K562 (cell line): ENCODE data around the gene PDZD8. TPM values are rescaled to one million over a fixed set of nuclear protein-coding genes. Genes with fewer than 3 reads are reported as not detected.
A peak's percentile ranks its signal among the peaks of the same experiment; 100 is the strongest.

Experiments used
- ATAC-seq: fragments of 200-7000 bp; cut with Tn5 transposase; 3 replicates; pipeline ENCODE4 v1.9.1; 2020; ENCODE audit warnings: moderate library complexity
- BruUV-seq: library from RNA; stranded (reverse); fragments of 400-500 nt; replicated peaks from 2 replicates; lab custom pipeline; 2021; lab: Mats Ljungman, UMichigan
- CTCF ChIA-PET: fragments of 300-600 bp; formaldehyde crosslinking; extraction: SDS; loops from one replicate; lab custom pipeline; 2021; ENCODE audit warnings: low intra/inter-chr PET ratio; lab: Yijun Ruan, JAX
- POLR2A ChIA-PET: fragments of 300-600, 350-650 bp; sonication (Branson Sonifier 250); formaldehyde crosslinking; extraction: SDS; loops from one replicate; lab custom pipeline; 2021; ENCODE audit warnings: antibody characterized with exemption, inconsistent platforms; lab: Yijun Ruan, JAX
- DNase-seq, 4 experiments: peaks; one replicate each; pipeline versions ENCODE4 v3.0.0 to v3.0.0-alpha.2; 2011 to 2018; ENCODE audit warnings: low spot score in 3 of 4, mixed read lengths in 3 of 4; ENCODE audit errors: extremely low read depth in 1 of 4
- FAIRE-seq: peaks from 2 replicates; lab custom pipeline; 2011; peaks lifted over from hg19 to GRCh38; lab: Jason Lieb, UNC
- H2AFZ ChIP-seq: 2 replicates; pipeline ENCODE4 v1.6.0; 2011; ENCODE audit warnings: low read depth, low read length, control low read depth, inconsistent platforms
- H3K27ac ChIP-seq: fragments of 200-600 bp; 3 replicates; pipeline ENCODE4 v1.8.0; 2011; ENCODE audit warnings: low read depth, mild to moderate bottlenecking, control low read depth, inconsistent platforms, low read length, moderate library complexity, mixed read lengths; ENCODE audit errors: extremely low read depth
- H3K27me3 ChIP-seq, 2 experiments: fragments of 300-600 bp in 1 of 2; 2 replicates in 1 of 2; 3 replicates in 1 of 2; pipeline versions ENCODE4 v1.6.0 to v1.8.0; 2011; ENCODE audit warnings: inconsistent platforms in 2 of 2, low read length in 2 of 2, mild to moderate bottlenecking in 1 of 2, mixed read lengths in 1 of 2, moderate library complexity in 1 of 2; ENCODE audit not compliant: control insufficient read depth in 2 of 2, insufficient read depth in 2 of 2
- H3K36me3 ChIP-seq: fragments of 300-600 bp; 3 replicates; pipeline ENCODE4 v1.8.0; 2011; ENCODE audit warnings: mild to moderate bottlenecking, low read length, inconsistent platforms; ENCODE audit not compliant: control insufficient read depth, insufficient read depth
- H3K4me1 ChIP-seq, 2 experiments: fragments of 200-600 bp in 1 of 2; replicated peaks in 1 of 2; 2 replicates in 1 of 2; 3 replicates in 1 of 2; pipeline versions ENCODE4 v1.5.1 to v1.8.0; 2011; ENCODE audit warnings: inconsistent platforms in 2 of 2, low read length in 2 of 2, mild to moderate bottlenecking in 1 of 2, mixed read lengths in 1 of 2, moderate library complexity in 1 of 2; ENCODE audit not compliant: control insufficient read depth in 2 of 2, insufficient read depth in 2 of 2
- H3K4me2 ChIP-seq: 2 replicates; pipeline ENCODE4 v1.6.1; 2011; ENCODE audit warnings: low read length, control low read depth, inconsistent platforms, mixed read lengths; ENCODE audit not compliant: insufficient read depth
- H3K4me3 ChIP-seq: fragments of 200-600 bp; sonication (generic), shearing (Covaris generic); 2 replicates; pipeline ENCODE4 v1.5.1; 2016; ENCODE audit warnings: control low read depth, inconsistent platforms
- H3K79me2 ChIP-seq: fragments of 200-600 bp; 3 replicates; pipeline ENCODE4 v1.8.0; 2011; ENCODE audit warnings: low read length, inconsistent platforms; ENCODE audit not compliant: control insufficient read depth, insufficient read depth
- H3K9ac ChIP-seq, 2 experiments: 2 replicates each; pipeline versions ENCODE4 v1.6.0 to v1.6.1; 2011; ENCODE audit warnings: low read depth in 2 of 2, low read length in 2 of 2, control low read depth in 1 of 2, inconsistent platforms in 1 of 2, mild to moderate bottlenecking in 1 of 2, mixed read lengths in 1 of 2; ENCODE audit not compliant: insufficient read depth in 1 of 2
- H3K9me1 ChIP-seq: one replicate; pipeline ENCODE4 v1.6.0; 2011; ENCODE audit warnings: inconsistent platforms, mild to moderate bottlenecking, low read length, moderate library complexity; ENCODE audit not compliant: control insufficient read depth, insufficient read depth
- H3K9me3 ChIP-seq: replicated peaks from 2 replicates; pipeline ENCODE4 v1.5.1; 2011; ENCODE audit warnings: low read depth, low read length, inconsistent platforms; ENCODE audit not compliant: control insufficient read depth, insufficient read depth
- H4K20me1 ChIP-seq: replicated peaks from 2 replicates; pipeline ENCODE4 v1.6.1; 2011; ENCODE audit warnings: low read length, inconsistent platforms, mixed read lengths; ENCODE audit not compliant: control insufficient read depth, insufficient read depth
- CEBPB ChIP-seq: fragments of 450-650 bp; IDR thresholded peaks from 2 replicates; pipeline ENCODE4 v1.6.1; 2016; ENCODE audit warnings: missing genetic modification characterization, missing compliant biosample characterization
- CREM ChIP-seq: IDR thresholded peaks from 2 replicates; pipeline ENCODE4 v1.6.1; 2014; ENCODE audit warnings: antibody characterized with exemption, low read depth
- HBP1 ChIP-seq: fragments of 450-650 bp; formaldehyde crosslinking; IDR thresholded peaks from 2 replicates; pipeline ENCODE4 v1.4.0; 2022; ENCODE audit warnings: missing genetic modification characterization
- HNRNPK ChIP-seq: fragments of 200-400 bp; formaldehyde crosslinking; IDR thresholded peaks from one replicate; pipeline ENCODE4 v1.6.1; 2018; ENCODE audit warnings: mild to moderate bottlenecking, low read depth, low read length; ENCODE audit not compliant: poor library complexity, severe bottlenecking
- IFI16 ChIP-seq: fragments of 250-450 bp; sonication (Bioruptor Pico); IDR thresholded peaks from 2 replicates; pipeline ENCODE4 v2.1.2; 2022; ENCODE audit warnings: mild to moderate bottlenecking, inconsistent platforms
- L3MBTL2 ChIP-seq: fragments of 450-650 bp; IDR thresholded peaks from 2 replicates; pipeline ENCODE4 v1.6.1; 2016; ENCODE audit warnings: mild to moderate bottlenecking, moderate library complexity
- MAZ ChIP-seq, 2 experiments: fragments of 450-650 bp in 1 of 2; sonication (generic) in 1 of 2; formaldehyde crosslinking; IDR thresholded peaks in 1 of 2; conservative IDR thresholded peaks in 1 of 2; 2 replicates each; pipeline versions ENCODE4 v1.4.0 to v1.5.0; 2020; ENCODE audit warnings: mild to moderate bottlenecking in 1 of 2, missing genetic modification reagents in 1 of 2
- NELFE ChIP-seq: IDR thresholded peaks from 2 replicates; pipeline ENCODE4 v1.6.1; 2011; ENCODE audit warnings: mild to moderate bottlenecking; ENCODE audit not compliant: insufficient read depth, insufficient read length
- NFIC ChIP-seq: fragments of 450-650 bp; IDR thresholded peaks from 2 replicates; pipeline ENCODE4 v1.6.1; 2017; ENCODE audit warnings: mild to moderate bottlenecking, inconsistent platforms
- NFRKB ChIP-seq: fragments of 450-650 bp; IDR thresholded peaks from 2 replicates; pipeline ENCODE4 v1.6.1; 2016; ENCODE audit warnings: low read depth
- PATZ1 ChIP-seq: fragments of 250-450 bp; sonication (Bioruptor Pico); IDR thresholded peaks from 2 replicates; pipeline ENCODE4 v1.5.0; 2020; ENCODE audit warnings: mild to moderate bottlenecking, borderline replicate concordance
- PHF8 ChIP-seq: fragments of 200-600 bp; sonication (generic); IDR thresholded peaks from 2 replicates; pipeline ENCODE4 v1.6.1; 2012; ENCODE audit warnings: mixed run types, mild to moderate bottlenecking, inconsistent platforms, low read length, moderate library complexity, borderline replicate concordance
- SP2 ChIP-seq: IDR thresholded peaks from 2 replicates; pipeline ENCODE4 v1.6.1; 2011; ENCODE audit warnings: mild to moderate bottlenecking, low read depth, low read length, moderate library complexity; ENCODE audit not compliant: poor library complexity, severe bottlenecking; ENCODE audit errors: extremely low read depth
- TAL1 ChIP-seq: fragments of 450-650 bp; IDR thresholded peaks from 2 replicates; pipeline ENCODE4 v1.6.1; 2016; ENCODE audit warnings: mild to moderate bottlenecking
- THAP7 ChIP-seq: fragments of 250-450 bp; sonication (Bioruptor Pico); IDR thresholded peaks from 2 replicates; pipeline ENCODE4 v1.5.0; 2021
- XRCC5 ChIP-seq: fragments of 200-400 bp; formaldehyde crosslinking; IDR thresholded peaks from 2 replicates; pipeline ENCODE4 v1.6.1; 2017; ENCODE audit warnings: low read depth, mild to moderate bottlenecking, low read length
- ZNF121 ChIP-seq: sonication (generic); formaldehyde crosslinking; conservative IDR thresholded peaks from 2 replicates; pipeline ENCODE4 v1.8.0; 2022; ENCODE audit warnings: missing genetic modification reagents
- ZNF134 ChIP-seq: fragments of 250-450 bp; sonication (Bioruptor Pico); conservative IDR thresholded peaks from 2 replicates; pipeline ENCODE4 v1.4.0; 2020
- ZNF696 ChIP-seq: fragments of 250-450 bp; sonication (Bioruptor Pico); conservative IDR thresholded peaks from 2 replicates; pipeline ENCODE4 v1.4.0; 2020; ENCODE audit warnings: mild to moderate bottlenecking, moderate library complexity
- WGBS: fragments of 100-300 bp; shearing (Covaris generic); methylation state at CpG from one replicate; pipeline ENCODE4 v1.1.6; 2016; ENCODE audit warnings: low coverage, mixed read lengths; ENCODE audit not compliant: insufficient coverage; ENCODE audit errors: missing lambda C conversion rate; 5-methylcytosine and 5-hydroxymethylcytosine counted together
- in situ Hi-C: fragments of 300-500 bp; cut with MboI; formaldehyde crosslinking; loops from 4 replicates; pipeline ENCODE4 v1.15.0; 2018; ENCODE audit warnings: inconsistent platforms, mixed read lengths
- intact Hi-C: fragments of 100-400 bp; cut with micrococcal nuclease; formaldehyde crosslinking; loops from 2 replicates; pipeline ENCODE4 v1.14.2; 2022
- polyA plus RNA-seq, 8 experiments: library from polyadenylated mRNA; depleted of rRNA in 4 of 8; stranded (reverse) in 5 of 8; unstranded in 3 of 8; fragments of >200 nt; fragmentation: Nextera tagmentation in 2 of 8; fragmentation: Illumina TruSeq in 1 of 8; extraction: Ambion mirVana in 2 of 8; extraction: Trizol in 1 of 8; gene quantifications; 2 replicates each; pipeline versions ENCODE4 v1.2.1 to v1.2.3, GENCODE V29; 2011 to 2014; ENCODE audit warnings: inconsistent platforms in 1 of 8, missing spikeins in 1 of 8
- total RNA-seq, 7 experiments: library from RNA; depleted of rRNA in 6 of 7; stranded (reverse); fragments of >200 nt in 6 of 7; fragmentation: Illumina TruSeq in 2 of 7; extraction: Trizol in 2 of 7; gene quantifications; 2 replicates each; pipeline versions ENCODE4 v1.2.1 to v1.2.3, GENCODE V29; 2011 to 2021; ENCODE audit warnings: low replicate concordance in 1 of 7

The PDZD8 gene
- total and polyA plus RNA-seq, 9 of the 15 experiments (the other 6 are each of a cell fraction or from before 2014, with no cell fraction given): 5.5 to 53.4 (median 36.8) TPM

- TF ChIP-seq THAP7 (CRISPR knock-in tag) (no peak), L3MBTL2 (peak; percentile 67; the same call in 1 of the 2 replicates)
Observed at GRCh38 chr10:117264782-117265181, 110.5 kb downstream of the PDZD8 start (continued).

- no peaks in the 10 kb centered on the region for H3K36me3 ChIP-seq
- no peak overlapping the region for H3K4me2 ChIP-seq
- H4K20me1 ChIP-seq: no peaks in the 10 kb centered on the region
- DNase-seq: peak in 2 of 4 experiments; percentile 10 to 59
- no peaks in the 10 kb centered on the region for H3K9me1 ChIP-seq
- H3K27ac ChIP-seq: no peak overlapping the region
- in situ Hi-C loops: no loop called here
- H3K27me3 ChIP-seq: peaks cover 8 to 21% of the 10 kb centered on the region in 2 experiments; a peak in 3 of 5 replicates
- H3K4me1 ChIP-seq: peaks cover 5 to 21% of the 10 kb centered on the region in 2 experiments; a peak in 3 of 5 replicates
- peak; percentile 81 for ATAC-seq
- H3K9me3 ChIP-seq: no peaks in the 10 kb centered on the region
- WGBS: 21% methylated on average over 6 of the region's 7 CpGs
- ChIA-PET CTCF (interaction anchor here (0.6 kb wide), 1 partner anchor 83 kb away, joined by 3 read pairs; no protein-coding TSS in a partner anchor), POLR2A (interaction anchor here (1.1 to 1.6 kb wide), 2 partner anchors 9 to 17 kb away, joined by 4 to 5 read pairs; no protein-coding TSS in a partner anchor)
- intact Hi-C loops: no loop called here
- H3K79me2 ChIP-seq: no peaks in the 10 kb centered on the region
- no peak overlapping the region for H3K4me3 ChIP-seq
- peak overlapping the region in 1 of 2 experiments; percentile 64; a peak in 1 of 4 replicates for H3K9ac ChIP-seq
- BruUV-seq: no TSS peak
- no peak for FAIRE-seq
- no peak overlapping the region for H2AFZ ChIP-seq
- no peak for TF ChIP-seq PHF8
- TF ChIP-seq PATZ1 (CRISPR knock-in tag): no peak
- TF ChIP-seq CREM: no peak
- TF ChIP-seq IFI16 (CRISPR knock-in tag): no peak
- no peak for TF ChIP-seq HBP1 (CRISPR knock-in tag)
- peak; percentile 83 for TF ChIP-seq TAL1
- no peak for TF ChIP-seq HNRNPK
- no peak for TF ChIP-seq ZNF121 (CRISPR knock-in tag)
- TF ChIP-seq ZNF134 (CRISPR knock-in tag): no peak
- TF ChIP-seq NFIC: no peak
- TF ChIP-seq CEBPB: no peak
- no peak for TF ChIP-seq NFRKB
- TF ChIP-seq SP2: no peak
- no peak for TF ChIP-seq ZNF696 (CRISPR knock-in tag)
- TF ChIP-seq MAZ (CRISPR knock-in tag; conservative IDR thresholded peaks at IDR 0.05 in 1 of 2, IDR thresholded peaks at IDR 0.05 in 1 of 2): no peak
- TF ChIP-seq XRCC5: no peak
- TF ChIP-seq NELFE: no peak
Observed at GRCh38 chr10:117262903-117263293, 112.3 kb downstream of the PDZD8 start.
